ENCODE results near the gene ZNF266.

Gene ZNF266

DNA sequence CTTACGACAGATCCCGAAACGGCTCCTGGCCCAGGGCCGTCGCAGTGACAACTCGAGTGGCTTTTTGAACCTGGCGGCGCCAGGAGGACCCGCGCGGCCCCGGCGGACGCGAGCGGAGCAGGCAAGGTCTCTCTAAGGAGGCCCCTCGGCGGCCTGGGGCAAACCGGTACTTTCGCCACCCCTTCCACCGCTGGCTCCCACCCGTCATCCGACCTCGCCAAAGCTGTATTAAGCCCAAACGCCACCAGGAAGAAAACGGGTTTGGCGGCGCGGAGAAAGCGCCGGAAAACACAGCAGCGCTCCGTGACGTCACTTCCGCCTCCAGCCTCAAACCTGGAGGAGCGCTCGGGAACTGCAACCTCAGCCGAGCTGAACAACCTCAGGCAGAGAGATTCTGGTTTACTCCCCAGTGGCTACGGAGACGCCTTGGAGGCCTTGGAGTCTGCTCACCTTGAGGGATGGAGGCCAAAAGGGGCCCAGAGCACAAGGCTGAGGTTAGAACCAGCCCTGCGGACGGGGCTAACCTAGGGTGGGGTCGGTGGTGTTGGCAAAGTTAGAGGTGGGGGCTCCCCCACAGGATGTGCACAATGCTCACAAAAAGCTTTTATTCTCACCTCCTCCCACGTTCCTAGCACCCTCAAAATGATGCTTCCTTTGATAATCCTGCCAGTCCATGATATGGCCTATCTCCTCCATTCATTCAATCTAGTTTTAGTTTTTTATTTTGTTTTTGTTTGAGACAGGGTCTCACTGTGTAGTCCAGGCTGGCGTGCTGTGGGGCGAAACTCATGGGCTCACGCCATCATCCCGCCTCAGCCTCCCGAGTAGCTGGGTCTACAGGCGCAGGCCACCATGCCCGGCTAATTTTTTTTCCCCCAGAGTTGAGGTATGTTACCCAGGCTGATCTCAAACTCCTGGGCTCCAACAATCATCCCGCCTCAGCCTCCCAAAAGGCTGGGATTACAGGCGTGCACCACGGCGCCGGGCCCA, at the start of gene ZNF266:
Gene ZNF266, minus strand, starts transcription at position 295 of the 990 bp plus-strand sequence. CDS start 15,484 bp downstream, outside the sequence.
- peak; percentile 90 for DNase-seq

DNA sequence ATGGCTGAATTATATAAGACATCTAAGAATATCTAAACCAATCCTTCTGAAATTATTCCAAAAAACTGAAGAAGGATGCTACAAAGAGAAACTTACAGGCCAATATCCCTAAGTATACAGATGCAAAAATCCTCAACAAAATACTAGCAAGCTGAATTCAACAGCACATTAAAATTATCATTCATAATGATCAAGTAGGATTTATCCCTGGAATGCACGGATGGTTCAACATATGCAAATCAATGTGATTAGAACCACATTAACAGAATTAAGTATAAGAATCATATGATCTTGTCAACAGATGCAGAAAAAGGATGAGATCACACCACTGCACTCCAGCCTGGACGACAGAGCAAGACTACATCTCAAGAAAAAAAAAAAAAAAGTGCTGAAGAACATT, 49.8 kb upstream of the ZNF266 start:
- DNase-seq, result no peak

DNA sequence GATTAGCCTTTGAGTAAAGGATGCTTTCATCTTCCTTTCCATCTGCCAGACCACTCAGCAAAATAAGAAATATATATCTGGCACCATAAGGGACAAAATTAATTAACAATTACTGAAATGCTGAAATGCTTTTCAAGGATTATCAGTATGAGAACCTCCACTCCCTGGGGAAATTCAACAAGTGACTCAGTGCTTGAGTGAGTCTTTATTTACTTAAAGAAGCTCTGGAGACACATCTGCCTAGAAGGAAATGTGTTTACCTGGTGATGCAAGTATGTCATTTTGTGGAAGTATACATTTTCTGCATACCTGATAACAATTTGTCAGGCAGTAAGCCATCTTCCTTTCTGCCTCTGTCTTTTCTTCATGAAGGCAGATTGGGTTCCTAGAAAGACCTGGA, 39.6 kb upstream of the ZNF266 start:
- no peak for DNase-seq

DNA sequence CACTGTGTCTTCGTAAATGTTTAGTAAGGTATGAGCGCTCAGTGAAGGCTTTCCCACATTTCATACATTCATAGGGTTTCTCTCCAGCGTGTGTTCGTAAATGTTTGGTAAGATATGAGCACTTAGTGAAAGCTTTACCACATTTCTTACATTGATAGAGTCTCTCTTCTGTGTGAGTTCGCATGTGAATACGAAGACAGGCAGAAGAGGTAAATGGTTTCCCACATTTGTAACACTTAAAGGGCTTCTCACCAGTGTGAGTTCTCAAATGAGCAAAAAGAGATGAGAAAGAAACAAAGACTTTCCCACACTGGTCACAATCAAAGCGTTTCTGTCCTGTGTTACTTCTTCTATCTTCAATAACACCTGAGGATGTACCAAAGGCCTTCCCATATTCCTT, 31.8 kb upstream of the ZNF266 start:
- DNase-seq, result no peak

DNA sequence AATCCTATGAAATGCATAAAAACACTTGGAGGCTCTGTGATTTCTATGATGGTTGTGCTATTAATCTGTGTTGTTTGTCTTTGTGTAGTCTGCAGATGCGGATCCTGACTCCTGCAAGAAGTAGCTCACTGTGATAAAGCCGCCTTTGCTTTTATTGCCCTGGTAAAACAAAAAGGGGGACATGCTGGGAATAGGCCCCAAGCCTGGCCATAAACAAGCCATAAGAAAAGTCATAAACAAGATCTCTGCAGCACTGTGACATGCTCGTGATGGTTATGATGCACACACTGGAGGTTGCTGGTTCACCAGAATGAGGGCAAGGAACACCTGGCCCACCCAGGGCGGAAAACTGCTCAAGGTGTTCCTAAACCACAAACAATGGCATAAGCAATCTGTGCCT, 26.6 kb upstream of the ZNF266 start:
- DNase-seq, result no peak

DNA sequence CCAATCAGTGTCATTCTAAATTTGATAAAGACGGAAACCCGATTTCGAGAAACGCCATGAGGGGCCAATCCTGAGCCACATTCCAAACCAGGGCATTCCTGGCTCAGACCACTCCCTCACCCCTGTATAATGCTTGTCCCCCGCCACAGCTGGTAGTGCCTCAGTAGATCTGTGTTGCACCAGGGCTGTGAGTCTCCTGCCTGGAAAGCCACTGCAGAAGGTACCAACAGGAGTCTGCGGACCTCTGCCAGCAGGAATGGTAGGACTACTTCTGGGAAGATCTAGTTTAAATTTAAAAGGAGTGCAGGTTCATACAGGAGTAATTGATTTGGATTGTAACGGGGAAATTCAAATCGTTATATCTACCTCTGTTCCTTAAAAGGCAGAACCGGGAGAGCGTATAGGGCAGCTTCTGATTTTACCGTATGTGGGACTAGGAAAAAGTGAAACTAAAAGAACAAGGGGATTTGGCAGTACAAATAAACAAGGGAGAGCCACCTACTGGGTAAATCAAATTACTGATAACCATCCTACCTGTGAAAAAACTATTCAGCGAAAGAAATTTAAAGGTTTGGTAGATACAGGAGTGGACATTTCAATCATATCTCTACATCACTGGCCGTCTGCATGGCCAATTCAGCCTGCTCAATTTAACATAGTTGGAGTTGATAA, 20.8 kb upstream of the ZNF266 start:
- no peak for DNase-seq

DNA sequence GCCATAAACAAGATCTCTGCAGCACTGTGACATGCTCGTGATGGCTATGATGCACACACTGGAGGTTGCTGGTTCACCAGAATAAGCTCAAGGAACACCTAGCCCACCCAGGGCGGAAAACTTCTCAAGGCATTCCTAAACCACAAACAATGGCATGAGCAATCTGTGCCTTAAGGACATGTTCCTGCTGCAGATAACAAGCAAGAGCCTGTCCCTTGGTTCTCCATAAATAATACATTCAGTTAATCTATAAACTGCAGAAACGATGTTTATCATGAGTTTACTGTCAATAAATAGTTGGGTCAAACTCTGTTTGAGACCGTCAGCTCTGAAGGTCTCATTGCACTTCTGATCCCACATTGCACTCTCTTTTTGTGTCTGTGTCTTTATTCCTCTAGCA, 18.6 kb upstream of the ZNF266 start:
- DNase-seq, result no peak

DNA sequence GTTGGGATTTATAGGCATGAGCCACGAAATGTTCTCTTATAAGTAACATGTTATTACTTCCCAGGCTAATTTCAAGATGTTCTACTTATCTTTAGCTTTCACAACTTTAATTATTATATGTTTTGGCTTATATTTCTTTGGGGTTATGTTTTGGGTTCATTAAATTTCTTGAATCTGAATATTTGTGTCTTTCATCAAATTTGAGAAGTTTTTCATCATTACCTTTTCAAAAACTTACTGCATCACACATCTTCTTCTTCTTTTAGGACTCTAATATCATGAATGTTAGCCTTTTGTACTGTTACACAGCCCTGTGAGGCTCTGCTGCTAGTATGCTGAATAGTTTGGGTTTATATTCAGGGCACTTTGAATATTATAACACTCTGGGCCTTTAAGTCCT, 9.7 kb upstream of the ZNF266 start:
- DNase-seq, result no peak

DNA sequence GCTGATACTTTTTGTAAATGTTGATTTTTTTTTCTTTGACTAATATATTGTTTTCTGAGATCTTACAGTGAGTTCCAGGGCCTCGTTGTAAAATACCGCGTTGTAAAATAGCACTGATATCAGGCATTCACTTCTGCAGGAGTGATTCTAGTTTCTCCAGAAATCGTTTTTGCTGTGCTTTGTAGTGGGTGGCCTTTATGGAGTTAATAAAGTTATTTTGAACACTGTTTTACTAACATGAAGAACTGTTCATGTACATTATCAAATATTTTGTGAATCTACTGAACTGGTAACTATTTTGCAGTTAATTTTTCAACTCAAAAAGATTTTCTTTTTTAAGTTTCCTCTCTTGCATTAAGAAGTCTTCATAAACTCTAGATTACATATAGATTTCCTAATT, 985 bp upstream of the ZNF266 start:
- no peak for DNase-seq

DNA sequence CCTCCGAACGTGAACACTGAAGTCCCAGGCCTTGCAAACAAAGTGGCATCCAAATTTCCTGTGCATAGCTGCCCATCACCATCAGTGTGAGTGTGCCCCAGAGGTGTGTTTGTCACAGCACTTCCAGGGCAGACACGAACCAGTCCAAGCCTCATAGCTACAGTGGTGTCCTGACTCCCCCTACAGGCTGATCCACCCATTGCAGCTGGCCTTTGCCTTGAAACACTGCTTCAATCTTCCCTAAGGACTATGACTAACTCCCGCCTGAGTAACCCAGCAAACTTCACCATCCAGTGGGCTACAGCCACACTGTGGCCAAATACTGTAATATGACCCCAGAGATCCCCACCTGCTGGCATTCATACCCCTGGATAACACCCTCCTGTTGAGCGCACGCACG, 3.9 kb downstream of the ZNF266 start:
- peak; percentile 47 for DNase-seq

DNA sequence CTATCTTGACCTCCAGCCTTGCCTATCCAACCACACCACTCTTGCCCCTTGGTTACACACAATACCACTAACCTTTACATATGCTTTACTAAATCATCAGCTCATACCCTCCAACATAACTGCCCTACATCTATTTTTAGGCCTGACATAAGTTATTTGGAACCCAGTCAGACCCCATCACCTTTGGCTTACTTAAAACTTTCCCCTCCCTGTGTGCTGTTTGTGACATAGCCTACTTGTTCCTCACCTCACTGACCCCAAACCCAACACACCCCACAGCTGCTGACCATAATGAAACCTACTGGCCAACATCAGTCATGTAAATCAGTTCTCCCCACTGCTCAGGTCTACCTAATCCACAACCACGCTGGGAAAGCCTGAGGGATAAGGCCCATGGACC, 4.9 kb downstream of the ZNF266 start:
- no peak for DNase-seq

DNA sequence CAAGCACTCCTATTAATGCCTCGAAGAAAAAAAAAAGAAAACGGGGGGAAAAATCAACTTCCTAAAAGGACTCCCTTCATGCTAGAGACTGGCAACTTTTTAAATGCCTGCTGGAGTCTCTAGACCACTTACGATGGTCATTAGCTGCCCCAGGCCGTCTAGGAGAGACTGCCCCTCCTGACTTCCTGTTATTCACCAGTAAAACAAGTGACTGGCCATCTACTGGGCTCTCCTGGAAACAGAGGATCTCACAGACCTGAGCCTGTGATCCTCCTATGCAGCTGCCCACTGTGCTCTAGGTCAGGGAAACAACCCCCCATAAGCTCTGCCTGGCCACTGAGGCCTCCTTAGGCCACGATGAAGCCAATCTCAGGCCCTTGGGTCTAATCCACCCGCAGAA, 7.4 kb downstream of the ZNF266 start:
- DNase-seq, result no peak

DNA sequence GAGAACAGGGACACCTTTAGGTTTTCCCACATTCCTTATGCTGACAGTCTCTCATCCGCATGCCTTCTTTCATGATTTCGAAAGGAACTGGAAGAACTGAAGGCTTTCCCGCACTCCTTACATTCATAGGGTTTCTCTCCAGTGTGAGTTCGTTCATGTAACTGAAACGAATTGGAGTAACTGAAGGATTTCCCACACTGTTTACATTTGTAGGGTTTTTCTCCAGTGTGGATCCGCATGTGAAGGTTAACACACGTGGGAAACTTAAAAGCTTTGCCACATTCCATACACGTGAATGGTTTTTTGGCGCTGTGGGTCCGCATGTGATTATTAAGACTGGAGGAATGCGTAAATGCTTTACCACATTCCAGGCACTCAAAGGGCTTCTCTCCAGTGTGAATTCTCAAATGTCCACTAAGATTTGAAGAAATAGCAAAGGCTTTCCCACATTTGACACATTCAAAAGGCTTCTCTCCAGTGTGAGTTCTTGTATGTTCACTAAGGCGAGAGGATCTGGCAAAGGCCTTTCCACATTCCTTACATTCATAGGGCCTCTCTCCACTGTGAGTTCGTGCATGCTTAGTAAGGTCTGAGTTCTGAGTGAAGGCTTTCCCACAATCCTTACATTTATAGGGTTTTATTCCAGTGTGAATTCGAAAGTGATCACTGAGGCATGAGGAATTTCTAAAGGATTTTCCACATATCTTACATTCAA, 22.0 kb downstream of the ZNF266 start:
- no peak for DNase-seq

DNA sequence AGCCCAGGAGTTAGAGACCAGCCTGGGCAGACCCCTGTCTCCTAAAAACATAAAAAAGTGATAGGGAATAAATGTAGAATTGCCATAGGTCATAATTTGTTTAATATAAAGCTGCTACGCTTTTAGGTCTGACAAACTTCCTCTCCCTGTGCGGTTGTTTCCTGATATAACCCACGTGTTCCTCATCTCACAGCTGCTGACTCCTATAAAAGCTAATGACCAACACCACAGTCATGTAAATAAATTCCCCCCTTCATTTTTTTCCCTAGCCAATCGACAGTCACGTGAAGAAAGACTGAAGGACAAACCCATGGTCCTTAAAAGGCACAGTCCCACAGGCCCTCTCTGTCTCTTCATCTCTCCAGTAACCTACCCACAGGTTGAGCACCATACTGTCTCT, 27.5 kb downstream of the ZNF266 start:
- no peak for DNase-seq

DNA sequence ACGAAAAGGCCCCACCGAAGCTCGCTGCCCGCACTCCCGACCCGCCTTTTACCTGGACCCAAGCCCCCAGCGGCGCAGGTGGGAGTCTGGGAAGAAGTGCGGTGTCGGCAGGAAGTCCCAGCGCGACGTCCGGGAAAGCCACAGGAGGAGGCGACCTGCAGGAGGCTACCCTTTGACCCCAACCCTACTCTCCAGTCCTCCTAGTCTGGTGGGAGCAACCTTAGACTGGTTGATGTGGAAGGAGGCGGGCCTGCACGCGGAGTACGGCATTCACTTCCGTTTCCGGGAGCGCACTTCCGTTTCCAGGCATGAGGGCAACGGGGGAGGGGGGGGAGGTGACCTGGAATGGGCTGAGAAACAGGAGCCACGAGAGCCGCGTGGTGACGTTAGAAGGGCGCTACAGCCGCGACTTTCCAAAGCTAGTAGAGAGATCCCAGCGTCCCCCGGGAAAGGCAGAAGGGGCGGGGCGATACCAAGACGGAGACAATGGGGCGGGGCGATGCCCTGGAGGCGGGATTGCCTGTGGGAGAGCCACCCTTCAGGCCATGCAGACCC, 28.5 kb downstream of the ZNF266 start:
- peak; percentile 53 for DNase-seq

DNA sequence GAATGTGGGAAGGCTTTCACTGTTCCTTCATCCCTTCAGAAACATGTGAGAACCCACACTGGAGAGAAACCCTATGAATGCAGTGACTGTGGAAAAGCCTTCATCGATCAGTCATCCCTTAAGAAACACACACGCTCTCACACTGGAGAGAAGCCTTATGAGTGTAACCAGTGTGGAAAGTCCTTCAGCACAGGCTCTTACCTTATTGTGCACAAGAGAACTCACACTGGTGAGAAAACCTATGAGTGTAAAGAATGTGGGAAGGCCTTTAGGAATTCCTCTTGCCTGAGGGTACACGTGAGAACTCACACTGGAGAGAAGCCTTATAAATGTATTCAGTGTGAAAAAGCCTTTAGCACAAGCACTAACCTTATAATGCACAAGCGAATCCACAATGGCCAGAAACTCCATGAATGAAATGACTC, 54.0 kb downstream of the ZNF266 start:
- DNase-seq, result no peak

DNA sequence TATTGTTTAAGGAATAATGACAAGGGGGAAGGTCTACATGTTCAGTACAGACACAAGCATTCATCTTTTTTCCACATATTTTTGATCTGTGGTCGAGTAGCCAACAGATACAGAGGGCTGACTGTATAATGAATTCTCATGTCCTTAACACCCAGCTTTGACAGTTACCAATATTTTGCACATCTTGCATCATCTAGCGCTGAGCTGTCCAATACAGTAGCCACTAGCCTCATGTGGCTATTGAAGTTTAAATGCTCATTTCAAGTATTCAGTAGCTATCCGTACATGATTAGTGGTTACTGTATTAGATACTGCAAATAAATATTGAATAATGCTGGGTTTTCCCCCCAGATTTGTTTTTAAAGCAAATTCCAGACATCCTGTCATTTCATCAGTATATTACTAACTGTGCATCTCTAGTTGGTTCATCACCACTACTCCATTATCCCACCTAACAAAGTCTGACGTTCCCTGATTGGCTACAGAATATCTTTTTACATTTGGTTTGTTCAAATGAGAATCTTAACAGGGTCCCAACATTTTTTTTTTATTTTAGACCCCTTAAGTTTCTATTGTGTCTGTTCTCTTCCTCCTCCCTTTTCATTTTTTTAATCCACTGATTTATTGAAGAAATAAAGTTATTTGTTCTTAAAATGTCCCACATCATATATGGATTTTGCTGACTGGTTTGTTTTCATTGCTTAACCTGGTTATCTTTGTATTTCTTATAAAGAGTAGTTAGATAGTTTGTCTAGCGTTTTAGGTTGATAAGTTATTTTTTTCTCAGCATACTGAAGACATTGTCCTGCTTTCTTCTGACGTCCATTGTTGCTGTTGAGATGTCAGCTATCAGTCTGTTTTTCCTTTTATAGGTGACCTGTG, 64.4 kb downstream of the ZNF266 start:
- DNase-seq, result no peak

DNA sequence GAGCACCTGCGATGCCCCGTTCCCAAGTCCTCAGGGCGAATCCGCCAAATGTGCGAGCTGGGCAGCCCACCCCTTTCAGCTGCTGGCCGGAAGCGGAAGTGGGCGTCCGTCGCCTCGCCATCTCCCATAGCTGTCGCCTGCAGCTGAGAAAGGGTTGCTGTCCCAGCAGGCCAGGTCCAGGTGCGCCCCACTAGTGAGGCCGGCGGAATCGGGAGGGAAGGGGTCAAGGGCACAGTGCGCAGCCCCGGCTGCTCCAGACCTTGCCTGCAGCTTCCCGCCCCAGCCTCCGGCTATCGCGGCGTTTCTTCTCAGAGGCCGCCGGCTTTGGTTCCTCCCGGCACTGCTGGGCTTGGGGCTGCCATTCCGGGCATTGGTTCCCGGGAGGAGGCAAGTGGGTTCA, 72.5 kb downstream of the ZNF266 start, which contains the start of gene ZNF177:
Gene ZNF177, plus strand, starts transcription at position 109 of the 400 bp plus-strand sequence. CDS start 15,299 bp downstream, outside the sequence.
- no peak for DNase-seq
